Endothelial cell (in vitro differentiated cells): ENCODE data around the gene ZNF433. TPM values are rescaled to one million over a fixed set of nuclear protein-coding genes. Genes with fewer than 3 reads are reported as not detected.
A peak's percentile ranks its signal among the peaks of the same experiment; 100 is the strongest.

Source experiments
- DNase-seq: peaks from one replicate; pipeline ENCODE4 v3.0.0; 2021; ENCODE audit warnings: low spot score
- H3K27ac Mint-ChIP-seq: one replicate; pipeline ENCODE4 v1.8.0; 2021; ENCODE audit warnings: mixed read lengths, inconsistent platforms; ENCODE audit not compliant: unreplicated experiment
- H3K27me3 Mint-ChIP-seq: one replicate; pipeline ENCODE4 v1.8.0; 2021; ENCODE audit warnings: mild to moderate bottlenecking, moderate library complexity, mixed read lengths, inconsistent platforms; ENCODE audit not compliant: unreplicated experiment
- H3K36me3 Mint-ChIP-seq: one replicate; pipeline ENCODE4 v1.8.0; 2021; ENCODE audit warnings: mild to moderate bottlenecking, low read depth, mixed read lengths, inconsistent platforms; ENCODE audit not compliant: unreplicated experiment
- H3K4me1 Mint-ChIP-seq: one replicate; pipeline ENCODE4 v1.8.0; 2021; ENCODE audit warnings: mild to moderate bottlenecking, mixed read lengths, inconsistent platforms; ENCODE audit not compliant: unreplicated experiment
- H3K4me3 Mint-ChIP-seq: one replicate; pipeline ENCODE4 v1.8.0; 2021; ENCODE audit warnings: mild to moderate bottlenecking, mixed read lengths, inconsistent platforms; ENCODE audit not compliant: unreplicated experiment
- H3K9me3 Mint-ChIP-seq: one replicate; pipeline ENCODE4 v1.8.0; 2021; ENCODE audit warnings: mixed read lengths, inconsistent platforms; ENCODE audit not compliant: unreplicated experiment
- total RNA-seq: library from RNA; stranded (reverse); fragmentation: NEBNext Ultra II Directional; extraction: Animal tissue kit (Norgen Biotek cat#: 25700); gene quantifications from one replicate; pipeline ENCODE4 v1.2.1, GENCODE V29; 2021; ENCODE audit not compliant: unreplicated experiment
- TF ChIP-seq, protein P1 (sequence below): fragments of 200-600 bp; sonication (generic); IDR thresholded peaks from one replicate; pipeline ENCODE4 v1.5.0; 2021; ENCODE audit warnings: antibody characterized with exemption; ENCODE audit not compliant: unreplicated experiment

ZNF433 gene
- total RNA-seq, 1 donor from 2014 or later, result 0.21 TPM

DNA sequence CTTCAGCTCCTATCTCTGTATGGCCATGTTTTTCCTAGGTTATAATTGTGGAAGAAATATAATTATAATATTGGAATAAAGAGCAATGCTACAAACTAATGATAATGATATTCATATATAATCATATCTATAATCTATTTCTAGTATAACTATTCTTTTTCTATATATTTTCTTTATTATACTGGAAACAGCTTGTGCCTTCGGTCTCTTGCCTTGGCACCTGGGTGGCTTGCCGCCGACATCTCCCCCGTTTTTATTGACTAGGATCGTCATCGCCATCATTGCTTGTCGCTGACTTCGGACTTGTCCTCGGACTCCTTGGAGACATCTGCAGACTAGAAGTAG, 46.4 kb downstream of the ZNF433 start:
- H3K27ac Mint-ChIP-seq, result no peak overlapping the region
- TF ChIP-seq, protein P1, sequence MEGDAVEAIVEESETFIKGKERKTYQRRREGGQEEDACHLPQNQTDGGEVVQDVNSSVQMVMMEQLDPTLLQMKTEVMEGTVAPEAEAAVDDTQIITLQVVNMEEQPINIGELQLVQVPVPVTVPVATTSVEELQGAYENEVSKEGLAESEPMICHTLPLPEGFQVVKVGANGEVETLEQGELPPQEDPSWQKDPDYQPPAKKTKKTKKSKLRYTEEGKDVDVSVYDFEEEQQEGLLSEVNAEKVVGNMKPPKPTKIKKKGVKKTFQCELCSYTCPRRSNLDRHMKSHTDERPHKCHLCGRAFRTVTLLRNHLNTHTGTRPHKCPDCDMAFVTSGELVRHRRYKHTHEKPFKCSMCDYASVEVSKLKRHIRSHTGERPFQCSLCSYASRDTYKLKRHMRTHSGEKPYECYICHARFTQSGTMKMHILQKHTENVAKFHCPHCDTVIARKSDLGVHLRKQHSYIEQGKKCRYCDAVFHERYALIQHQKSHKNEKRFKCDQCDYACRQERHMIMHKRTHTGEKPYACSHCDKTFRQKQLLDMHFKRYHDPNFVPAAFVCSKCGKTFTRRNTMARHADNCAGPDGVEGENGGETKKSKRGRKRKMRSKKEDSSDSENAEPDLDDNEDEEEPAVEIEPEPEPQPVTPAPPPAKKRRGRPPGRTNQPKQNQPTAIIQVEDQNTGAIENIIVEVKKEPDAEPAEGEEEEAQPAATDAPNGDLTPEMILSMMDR, result no peak
- no peak for DNase-seq
- peaks cover 7% of the 10 kb centered on the region for H3K36me3 Mint-ChIP-seq
- no peak overlapping the region for H3K4me3 Mint-ChIP-seq
- no peaks in the 10 kb centered on the region for H3K4me1 Mint-ChIP-seq
- peaks cover 1% of the 10 kb centered on the region for H3K27me3 Mint-ChIP-seq
- H3K9me3 Mint-ChIP-seq, result peaks cover 22% of the 10 kb centered on the region

GRCh38 chr19:11987405-11988281, 47.8 kb downstream of the ZNF433 start:
- no peak for DNase-seq
- TF ChIP-seq, protein P1, result no peak
- no peak overlapping the region for H3K27ac Mint-ChIP-seq
- peaks cover 1% of the 10 kb centered on the region for H3K27me3 Mint-ChIP-seq
- peaks cover 7% of the 10 kb centered on the region for H3K36me3 Mint-ChIP-seq
- peaks cover 22% of the 10 kb centered on the region for H3K9me3 Mint-ChIP-seq
- H3K4me1 Mint-ChIP-seq, result no peaks in the 10 kb centered on the region
- H3K4me3 Mint-ChIP-seq, result no peak overlapping the region

GRCh38 chr19:11986754-11987153, 48.7 kb downstream of the ZNF433 start:
- peaks cover 27% of the 10 kb centered on the region for H3K9me3 Mint-ChIP-seq
- H3K4me1 Mint-ChIP-seq, result no peaks in the 10 kb centered on the region
- H3K36me3 Mint-ChIP-seq, result peaks cover 7% of the 10 kb centered on the region
- no peak overlapping the region for H3K4me3 Mint-ChIP-seq
- TF ChIP-seq, protein P1, result no peak
- H3K27ac Mint-ChIP-seq, result no peak overlapping the region
- no peak for DNase-seq
- peaks cover 1% of the 10 kb centered on the region for H3K27me3 Mint-ChIP-seq

DNA sequence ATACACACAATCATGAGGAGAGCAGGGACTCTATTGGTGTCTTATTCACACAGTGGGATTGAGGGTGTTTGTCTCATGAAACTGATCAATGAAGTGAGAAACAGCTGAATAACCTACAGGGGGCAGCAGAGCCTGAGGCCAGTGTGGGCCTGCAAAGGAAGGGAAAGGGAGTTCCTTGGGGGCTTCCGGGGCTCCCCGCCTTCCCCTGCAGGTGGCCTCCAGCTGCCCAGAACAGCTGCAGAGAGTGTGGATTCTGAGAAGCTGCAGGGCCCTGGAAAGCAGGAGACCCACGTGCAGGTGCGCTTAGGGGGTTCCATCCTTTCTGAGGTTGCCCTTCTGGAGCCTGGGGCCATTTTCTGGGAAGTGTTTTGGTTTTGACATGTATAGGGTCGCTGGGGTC, 50.5 kb downstream of the ZNF433 start:
- H3K4me1 Mint-ChIP-seq, result no peaks in the 10 kb centered on the region
- H3K4me3 Mint-ChIP-seq, result peak overlapping the region; percentile 15

GRCh38 chr19:11982526-11982925, 53.0 kb downstream of the ZNF433 start:
- no peak overlapping the region for H3K27ac Mint-ChIP-seq
- H3K4me1 Mint-ChIP-seq, result no peaks in the 10 kb centered on the region
- TF ChIP-seq, protein P1, result no peak
- peaks cover 10% of the 10 kb centered on the region for H3K36me3 Mint-ChIP-seq
- DNase-seq, result no peak
- H3K27me3 Mint-ChIP-seq, result peaks cover 1% of the 10 kb centered on the region
- H3K9me3 Mint-ChIP-seq, result peaks cover 41% of the 10 kb centered on the region
- no peak overlapping the region for H3K4me3 Mint-ChIP-seq

More for the DNA sequence above, 50.5 kb downstream of the ZNF433 start:
- H3K27me3 Mint-ChIP-seq, result peaks cover 1% of the 10 kb centered on the region
- peaks cover 7% of the 10 kb centered on the region for H3K36me3 Mint-ChIP-seq
- no peak for DNase-seq
- TF ChIP-seq, protein P1, result no peak
- H3K9me3 Mint-ChIP-seq, result peaks cover 33% of the 10 kb centered on the region
- H3K27ac Mint-ChIP-seq, result no peak overlapping the region
